PFSK-1 (cell line): Measurements from ENCODE around the gene CPN1.

Experiments
- FOXP2 ChIP-seq: optimal IDR thresholded peaks from 2 replicates; pipeline ENCODE3; 2011; ENCODE audit warnings: borderline replicate concordance, control low read depth, inconsistent platforms; ENCODE audit not compliant: insufficient read depth; ENCODE audit errors: extremely low read length, extremely low read depth
- POLR2AphosphoS5 ChIP-seq: IDR thresholded peaks from 2 replicates; pipeline ENCODE4 v1.6.1; 2012; ENCODE audit warnings: low read depth, mild to moderate bottlenecking, control low read depth, low read length, moderate library complexity
- REST ChIP-seq, 2 experiments: IDR thresholded peaks; 2 replicates each; pipeline versions ENCODE4 v1.6.1 to v1.8.0; 2011 to 2012; ENCODE audit warnings: low read depth in 2 of 2, low read length in 2 of 2, control low read depth in 1 of 2, inconsistent platforms in 1 of 2, mild to moderate bottlenecking in 1 of 2, moderate library complexity in 1 of 2; ENCODE audit not compliant: insufficient read depth in 1 of 2
- SIN3A ChIP-seq: IDR thresholded peaks from 2 replicates; pipeline ENCODE4 v1.6.1; 2012; ENCODE audit warnings: mild to moderate bottlenecking, low read length, moderate library complexity, borderline replicate concordance; ENCODE audit not compliant: insufficient read depth

GRCh38 chr10:100053686-100054460 is 27.8 kb downstream of the CPN1 start:
- TF ChIP-seq SIN3A (no peak), REST (IDR thresholded peaks at IDR 0.05; ENCODE audit: insufficient read depth in 1 of 2, low read depth in 2 of 2, low read length in 2 of 2) (no peak), POLR2AphosphoS5 (no peak), FOXP2 (no peak)
